HepG2 (cell line): ENCODE data around the gene PRKRIP1. TPM values are rescaled to one million over a fixed set of nuclear protein-coding genes. Genes with fewer than 3 reads are reported as not detected.

Experiments used
- ATF2 ChIP-seq: sonication (generic); formaldehyde crosslinking; IDR thresholded peaks from 2 replicates; pipeline ENCODE4 v1.4.0; 2020; ENCODE audit warnings: missing genetic modification reagents
- CBX5 ChIP-seq: sonication (generic); formaldehyde crosslinking; IDR thresholded peaks from 2 replicates; pipeline ENCODE4 v1.4.0; 2020; ENCODE audit warnings: missing genetic modification reagents, borderline replicate concordance
- FOXJ3 ChIP-seq: sonication (generic); formaldehyde crosslinking; IDR thresholded peaks from 2 replicates; pipeline ENCODE4 v1.4.0; 2020; ENCODE audit warnings: missing genetic modification reagents, mild to moderate bottlenecking, borderline replicate concordance
- GABPB1 ChIP-seq: IDR thresholded peaks from 2 replicates; pipeline ENCODE4 v1.6.1; 2016; ENCODE audit warnings: mild to moderate bottlenecking, missing genetic modification reagents, moderate library complexity, missing compliant biosample characterization
- MED1 ChIP-seq: sonication (generic); formaldehyde crosslinking; IDR thresholded peaks from 2 replicates; pipeline ENCODE4 v1.4.0; 2020; ENCODE audit warnings: missing genetic modification reagents
- MLXIP ChIP-seq: sonication (generic); formaldehyde crosslinking; IDR thresholded peaks from 2 replicates; pipeline ENCODE4 v1.9.0; 2021; ENCODE audit warnings: missing genetic modification reagents, borderline replicate concordance
- MYC ChIP-seq: sonication (generic); formaldehyde crosslinking; IDR thresholded peaks from 2 replicates; pipeline ENCODE4 v1.9.0; 2021; ENCODE audit warnings: missing genetic modification reagents, borderline replicate concordance
- SAFB2 ChIP-seq: sonication (generic); formaldehyde crosslinking; IDR thresholded peaks from 2 replicates; pipeline ENCODE4 v1.5.1; 2020; ENCODE audit warnings: missing genetic modification reagents, low read depth, mild to moderate bottlenecking, borderline replicate concordance
- TBX2 ChIP-seq: sonication (generic); formaldehyde crosslinking; IDR thresholded peaks from 2 replicates; pipeline ENCODE4 v1.5.0; 2020; ENCODE audit warnings: missing genetic modification reagents, mild to moderate bottlenecking, borderline replicate concordance
- ZBTB26 ChIP-seq: IDR thresholded peaks from 2 replicates; pipeline ENCODE4 v1.6.1; 2016; ENCODE audit warnings: missing compliant biosample characterization, missing genetic modification reagents, borderline replicate concordance
- ZFY ChIP-seq: sonication (generic); formaldehyde crosslinking; IDR thresholded peaks from 2 replicates; pipeline ENCODE4 v1.4.0; 2020; ENCODE audit warnings: missing genetic modification reagents
- ZNF280B ChIP-seq: sonication (generic); formaldehyde crosslinking; IDR thresholded peaks from 2 replicates; pipeline ENCODE4 v1.5.0; 2020; ENCODE audit warnings: missing genetic modification reagents, mild to moderate bottlenecking, borderline replicate concordance
- ZNF572 ChIP-seq: sonication (generic); formaldehyde crosslinking; IDR thresholded peaks from 2 replicates; pipeline ENCODE4 v1.5.1; 2020; ENCODE audit warnings: mild to moderate bottlenecking, missing genetic modification reagents
- polyA plus RNA-seq, 8 experiments: library from polyadenylated mRNA; depleted of rRNA in 3 of 8; stranded (reverse) in 7 of 8; unstranded in 1 of 8; fragments of >200 nt; fragmentation: Illumina TruSeq in 4 of 8; extraction: Trizol in 4 of 8; gene quantifications; 2 replicates each; pipeline versions ENCODE4 v1.2.1 to v1.2.3, GENCODE V29; 2011 to 2016; ENCODE audit warnings: low read depth in 4 of 8, missing spikeins in 1 of 8, mixed read lengths in 1 of 8; ENCODE audit not compliant: insufficient read depth in 1 of 8
- total RNA-seq, 5 experiments: library from RNA; depleted of rRNA; stranded (reverse); fragments of >200 nt; fragmentation: Illumina TruSeq; extraction: Trizol; gene quantifications; 2 replicates each; pipeline ENCODE4 v1.2.3, GENCODE V29; 2016; ENCODE audit warnings: low read depth in 1 of 5
- TF ChIP-seq, protein P1 (sequence below): sonication (generic); formaldehyde crosslinking; IDR thresholded peaks from 2 replicates; pipeline ENCODE4 v1.8.0; 2022; ENCODE audit warnings: missing genetic modification reagents, mild to moderate bottlenecking, borderline replicate concordance
- TF ChIP-seq, protein P2 (sequence below): IDR thresholded peaks from 2 replicates; pipeline ENCODE4 v1.6.1; 2016; ENCODE audit warnings: low read depth, borderline replicate concordance
- TF ChIP-seq, protein P3 (sequence below): sonication (generic); formaldehyde crosslinking; IDR thresholded peaks from 2 replicates; pipeline ENCODE4 v1.5.0; 2020; ENCODE audit warnings: mild to moderate bottlenecking, missing genetic modification reagents, moderate library complexity

The PRKRIP1 gene
- total and polyA plus RNA-seq, 2 of the 13 experiments (the other 11 are each of a cell fraction or from before 2014, with no cell fraction given) = 13.2 to 16.8 TPM

- 0 out of 2 replicates have a peak, but pooled peaks have one; percentile 37 for TF ChIP-seq MLXIP (CRISPR knock-in tag)
- TF ChIP-seq TBX2 = 0 out of 2 replicates have a peak, but pooled peaks have one; percentile 45
- 0 out of 2 replicates have a peak, but pooled peaks have one; percentile 53 for TF ChIP-seq ZNF572
- TF ChIP-seq SAFB2 (CRISPR knock-in tag) = no peak
- 0 out of 2 replicates have a peak, but pooled peaks have one; percentile 16 for TF ChIP-seq ATF2 (CRISPR knock-in tag)
- TF ChIP-seq MED1 (CRISPR knock-in tag) = peak; percentile 33; the same call in 1 of the 2 replicates
- TF ChIP-seq, protein P1, sequence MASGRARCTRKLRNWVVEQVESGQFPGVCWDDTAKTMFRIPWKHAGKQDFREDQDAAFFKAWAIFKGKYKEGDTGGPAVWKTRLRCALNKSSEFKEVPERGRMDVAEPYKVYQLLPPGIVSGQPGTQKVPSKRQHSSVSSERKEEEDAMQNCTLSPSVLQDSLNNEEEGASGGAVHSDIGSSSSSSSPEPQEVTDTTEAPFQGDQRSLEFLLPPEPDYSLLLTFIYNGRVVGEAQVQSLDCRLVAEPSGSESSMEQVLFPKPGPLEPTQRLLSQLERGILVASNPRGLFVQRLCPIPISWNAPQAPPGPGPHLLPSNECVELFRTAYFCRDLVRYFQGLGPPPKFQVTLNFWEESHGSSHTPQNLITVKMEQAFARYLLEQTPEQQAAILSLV (CRISPR knock-in tag) = peak; percentile 27; the same call in 1 of the 2 replicates
- TF ChIP-seq, protein P2, sequence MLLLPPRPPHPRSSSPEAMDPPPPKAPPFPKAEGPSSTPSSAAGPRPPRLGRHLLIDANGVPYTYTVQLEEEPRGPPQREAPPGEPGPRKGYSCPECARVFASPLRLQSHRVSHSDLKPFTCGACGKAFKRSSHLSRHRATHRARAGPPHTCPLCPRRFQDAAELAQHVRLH (CRISPR knock-in tag) = no peak
- TF ChIP-seq ZFY (CRISPR knock-in tag) = peak; percentile 40; the same call in 1 of the 2 replicates
- peak; percentile 72 for TF ChIP-seq MYC (CRISPR knock-in tag)
- TF ChIP-seq GABPB1 (CRISPR knock-in tag) = peak; percentile 42; the same call in 1 of the 2 replicates
- peak; percentile 42; the same call in 1 of the 2 replicates for TF ChIP-seq FOXJ3 (CRISPR knock-in tag)
- TF ChIP-seq, protein P3, sequence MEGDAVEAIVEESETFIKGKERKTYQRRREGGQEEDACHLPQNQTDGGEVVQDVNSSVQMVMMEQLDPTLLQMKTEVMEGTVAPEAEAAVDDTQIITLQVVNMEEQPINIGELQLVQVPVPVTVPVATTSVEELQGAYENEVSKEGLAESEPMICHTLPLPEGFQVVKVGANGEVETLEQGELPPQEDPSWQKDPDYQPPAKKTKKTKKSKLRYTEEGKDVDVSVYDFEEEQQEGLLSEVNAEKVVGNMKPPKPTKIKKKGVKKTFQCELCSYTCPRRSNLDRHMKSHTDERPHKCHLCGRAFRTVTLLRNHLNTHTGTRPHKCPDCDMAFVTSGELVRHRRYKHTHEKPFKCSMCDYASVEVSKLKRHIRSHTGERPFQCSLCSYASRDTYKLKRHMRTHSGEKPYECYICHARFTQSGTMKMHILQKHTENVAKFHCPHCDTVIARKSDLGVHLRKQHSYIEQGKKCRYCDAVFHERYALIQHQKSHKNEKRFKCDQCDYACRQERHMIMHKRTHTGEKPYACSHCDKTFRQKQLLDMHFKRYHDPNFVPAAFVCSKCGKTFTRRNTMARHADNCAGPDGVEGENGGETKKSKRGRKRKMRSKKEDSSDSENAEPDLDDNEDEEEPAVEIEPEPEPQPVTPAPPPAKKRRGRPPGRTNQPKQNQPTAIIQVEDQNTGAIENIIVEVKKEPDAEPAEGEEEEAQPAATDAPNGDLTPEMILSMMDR (CRISPR knock-in tag) = peak; percentile 87
- TF ChIP-seq CBX5 (CRISPR knock-in tag) = no peak; the same call in 1 of the 2 replicates
- no peak for TF ChIP-seq ZNF280B (CRISPR knock-in tag)
- 0 out of 2 replicates have a peak, but pooled peaks have one; percentile 31 for TF ChIP-seq ZBTB26 (CRISPR knock-in tag)
Observed at GRCh38 chr7:102451371-102452054, 55.4 kb downstream of the PRKRIP1 start (continued).
